ENCODE results near the gene SLC16A2.

GRCh38 chrX:74421740-74422352 is 553 bp downstream of the SLC16A2 start:
- no peak for TF ChIP-seq GABPA (IDR thresholded peaks at IDR 0.05; ENCODE audit: low read depth)
- no peak for TF ChIP-seq POLR2AphosphoS5 (IDR thresholded peaks at IDR 0.05; ENCODE audit: low read depth)
- TF ChIP-seq, protein P1, sequence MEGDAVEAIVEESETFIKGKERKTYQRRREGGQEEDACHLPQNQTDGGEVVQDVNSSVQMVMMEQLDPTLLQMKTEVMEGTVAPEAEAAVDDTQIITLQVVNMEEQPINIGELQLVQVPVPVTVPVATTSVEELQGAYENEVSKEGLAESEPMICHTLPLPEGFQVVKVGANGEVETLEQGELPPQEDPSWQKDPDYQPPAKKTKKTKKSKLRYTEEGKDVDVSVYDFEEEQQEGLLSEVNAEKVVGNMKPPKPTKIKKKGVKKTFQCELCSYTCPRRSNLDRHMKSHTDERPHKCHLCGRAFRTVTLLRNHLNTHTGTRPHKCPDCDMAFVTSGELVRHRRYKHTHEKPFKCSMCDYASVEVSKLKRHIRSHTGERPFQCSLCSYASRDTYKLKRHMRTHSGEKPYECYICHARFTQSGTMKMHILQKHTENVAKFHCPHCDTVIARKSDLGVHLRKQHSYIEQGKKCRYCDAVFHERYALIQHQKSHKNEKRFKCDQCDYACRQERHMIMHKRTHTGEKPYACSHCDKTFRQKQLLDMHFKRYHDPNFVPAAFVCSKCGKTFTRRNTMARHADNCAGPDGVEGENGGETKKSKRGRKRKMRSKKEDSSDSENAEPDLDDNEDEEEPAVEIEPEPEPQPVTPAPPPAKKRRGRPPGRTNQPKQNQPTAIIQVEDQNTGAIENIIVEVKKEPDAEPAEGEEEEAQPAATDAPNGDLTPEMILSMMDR (IDR thresholded peaks at IDR 0.05; ENCODE audit: insufficient read depth, low read length): no peak
- no peak for TF ChIP-seq REST (IDR thresholded peaks at IDR 0.05; ENCODE audit: insufficient replicate concordance, low read depth)

Data from HL-60 (cell line).